ENCODE results near the gene GALM. TPM values are rescaled to one million over a fixed set of nuclear protein-coding genes. Genes with fewer than 3 reads are reported as not detected.

The GALM gene
- total RNA-seq, 4 donors from 2014 or later: 6.2 to 104 (median 14.8) TPM

- intact Hi-C loops (cut with DNase I; ENCODE audit: low total_unique reads): no loop called here
- no peaks in the 10 kb centered on the region for H3K27me3 ChIP-seq
- H3K4me1 ChIP-seq: no peaks in the 10 kb centered on the region
- no peak for DNase-seq
- H3K4me3 ChIP-seq: no peak overlapping the region
- H3K27ac ChIP-seq: no peak overlapping the region
- TF ChIP-seq POLR2A (IDR thresholded peaks at IDR 0.05) (no peak), CTCF (IDR thresholded peaks at IDR 0.05) (no peak)
- no peaks in the 10 kb centered on the region for H3K9me3 ChIP-seq
- no peaks in the 10 kb centered on the region for H3K36me3 ChIP-seq
Measured at GRCh38 chr2:38708900-38709566, 43.1 kb downstream of the GALM start.

- H3K9me3 ChIP-seq: no peaks in the 10 kb centered on the region
- H3K36me3 ChIP-seq: no peaks in the 10 kb centered on the region
- H3K27ac ChIP-seq: no peak overlapping the region
- H3K4me1 ChIP-seq: no peaks in the 10 kb centered on the region
- DNase-seq: no peak
- H3K27me3 ChIP-seq: no peaks in the 10 kb centered on the region
- intact Hi-C loops (cut with DNase I; ENCODE audit: low total_unique reads): no loop called here
- no peak overlapping the region for H3K4me3 ChIP-seq
- TF ChIP-seq POLR2A (IDR thresholded peaks at IDR 0.05) (no peak), CTCF (IDR thresholded peaks at IDR 0.05) (no peak)
Measured at GRCh38 chr2:38709567-38710194, 43.8 kb downstream of the GALM start.

- DNase-seq: no peak
- TF ChIP-seq CTCF (IDR thresholded peaks at IDR 0.05) (no peak), POLR2A (IDR thresholded peaks at IDR 0.05) (no peak)
- intact Hi-C loops (cut with DNase I; ENCODE audit: low total_unique reads): no loop called here
Measured at GRCh38 chr2:38711558-38711957, 45.6 kb downstream of the GALM start.

GRCh38 chr2:38712413-38712812, 46.5 kb downstream of the GALM start:
- intact Hi-C loops (cut with DNase I; ENCODE audit: low total_unique reads): no loop called here
- DNase-seq: no peak
- H3K4me3 ChIP-seq: no peak overlapping the region
- no peaks in the 10 kb centered on the region for H3K27me3 ChIP-seq
- H3K36me3 ChIP-seq: no peaks in the 10 kb centered on the region
- H3K27ac ChIP-seq: no peak overlapping the region
- TF ChIP-seq CTCF (IDR thresholded peaks at IDR 0.05) (no peak), POLR2A (IDR thresholded peaks at IDR 0.05) (no peak)
- H3K9me3 ChIP-seq: no peaks in the 10 kb centered on the region
- H3K4me1 ChIP-seq: no peaks in the 10 kb centered on the region

More at GRCh38 chr2:38711558-38711957, 45.6 kb downstream of the GALM start:
- H3K27ac ChIP-seq: no peak overlapping the region
- no peaks in the 10 kb centered on the region for H3K9me3 ChIP-seq
- H3K36me3 ChIP-seq: no peaks in the 10 kb centered on the region
- no peak overlapping the region for H3K4me3 ChIP-seq
- H3K4me1 ChIP-seq: no peaks in the 10 kb centered on the region
- no peaks in the 10 kb centered on the region for H3K27me3 ChIP-seq

GRCh38 chr2:38712871-38713270, 47.0 kb downstream of the GALM start:
- H3K36me3 ChIP-seq: no peaks in the 10 kb centered on the region
- H3K27ac ChIP-seq: no peak overlapping the region
- TF ChIP-seq CTCF (IDR thresholded peaks at IDR 0.05): no peak
- no peak for TF ChIP-seq POLR2A (IDR thresholded peaks at IDR 0.05)
- H3K27me3 ChIP-seq: no peaks in the 10 kb centered on the region
- no peak for DNase-seq
- intact Hi-C loops (cut with DNase I; ENCODE audit: low total_unique reads): no loop called here
- no peaks in the 10 kb centered on the region for H3K4me1 ChIP-seq
- H3K4me3 ChIP-seq: no peak overlapping the region
- H3K9me3 ChIP-seq: no peaks in the 10 kb centered on the region

Data from uterus (tissue), 4 donors.